ACC112 (cell line): ENCODE measurements around the gene RHBDD2.
"Not testable (repeated sequence)": the region's sequence is repeated elsewhere in the genome, so short reads cannot be mapped to it uniquely, and the experiment has no call there.

Experiments used
- H2AFZ ChIP-seq: fragments of 200-600 bp; sonication (generic); one replicate; pipeline ENCODE4 v1.6.0; 2017; ENCODE audit warnings: antibody characterized with exemption, low read length; ENCODE audit not compliant: unreplicated experiment
- H3K27ac ChIP-seq: fragments of 200-600 bp; sonication (generic); 2 replicates; pipeline ENCODE4 v1.5.1; 2014; ENCODE audit warnings: low read depth, mild to moderate bottlenecking, antibody characterized with exemption, low read length, moderate library complexity
- H3K27me3 ChIP-seq: fragments of 200-600 bp; sonication (generic); 2 replicates; pipeline ENCODE4 v1.6.1; 2014; ENCODE audit warnings: mild to moderate bottlenecking, antibody characterized with exemption, low read length, moderate library complexity, mixed read lengths; ENCODE audit not compliant: insufficient read depth
- H3K36me3 ChIP-seq: fragments of 200-600 bp; sonication (generic); 2 replicates; pipeline ENCODE4 v1.6.1; 2016; ENCODE audit warnings: mild to moderate bottlenecking, antibody characterized with exemption, low read length, moderate library complexity, mixed read lengths; ENCODE audit not compliant: insufficient read depth
- H3K4me1 ChIP-seq: fragments of 200-600 bp; sonication (generic); one replicate; pipeline ENCODE4 v1.6.1; 2016; ENCODE audit warnings: low read length, mixed read lengths; ENCODE audit not compliant: insufficient read depth, unreplicated experiment, control insufficient read depth
- H3K4me3 ChIP-seq: fragments of 200-600 bp; sonication (generic); 2 replicates; pipeline ENCODE4 v1.5.1; 2014; ENCODE audit warnings: mild to moderate bottlenecking, low read depth, low read length
- H3K79me2 ChIP-seq: fragments of 200-600 bp; sonication (generic); one replicate; pipeline ENCODE4 v1.6.0; 2016; ENCODE audit warnings: low read length; ENCODE audit not compliant: control insufficient read depth, unreplicated experiment, insufficient read depth

Gene RHBDD2

GRCh38 chr7:75906991-75907667, 28.3 kb downstream of the RHBDD2 start:
- no peak overlapping the region for H3K27ac ChIP-seq
- H3K79me2 ChIP-seq = no peaks in the 10 kb centered on the region
- peaks cover 10% of the 10 kb centered on the region for H3K4me1 ChIP-seq
- no peak overlapping the region for H2AFZ ChIP-seq
- no peaks in the 10 kb centered on the region for H3K27me3 ChIP-seq
- H3K4me3 ChIP-seq = no peak overlapping the region
- no peaks in the 10 kb centered on the region for H3K36me3 ChIP-seq

- not testable (repeated sequence) for H2AFZ ChIP-seq, H3K79me2 ChIP-seq, H3K4me3 ChIP-seq, H3K27me3 ChIP-seq, H3K27ac ChIP-seq, H3K36me3 ChIP-seq
- H3K4me1 ChIP-seq = peaks cover 10% of the 10 kb centered on the region
These were observed 28.8 kb downstream of the RHBDD2 start for GRCh38 chr7:75907668-75908039.

GRCh38 chr7:75909521-75910132, 30.8 kb downstream of the RHBDD2 start:
- no peak overlapping the region for H3K4me3 ChIP-seq
- H3K27ac ChIP-seq = no peak overlapping the region
- H3K79me2 ChIP-seq = peaks cover 2% of the 10 kb centered on the region
- H3K4me1 ChIP-seq = peaks cover 10% of the 10 kb centered on the region
- no peak overlapping the region for H2AFZ ChIP-seq
- H3K36me3 ChIP-seq = no peaks in the 10 kb centered on the region
- H3K27me3 ChIP-seq = no peaks in the 10 kb centered on the region

- not testable (repeated sequence) for H3K4me3 ChIP-seq, H3K4me1 ChIP-seq, H3K36me3 ChIP-seq, H3K27ac ChIP-seq, H3K27me3 ChIP-seq, H2AFZ ChIP-seq
- H3K79me2 ChIP-seq = peaks cover 13% of the 10 kb centered on the region
These were observed 32.4 kb downstream of the RHBDD2 start for GRCh38 chr7:75911186-75911585.

GRCh38 chr7:75913437-75913836, 34.6 kb downstream of the RHBDD2 start:
- Histone ChIP-seq H3K36me3 (no peaks in the 10 kb centered on the region), H3K27me3 (no peaks in the 10 kb centered on the region), H3K4me3 (no peak overlapping the region), H3K27ac (no peak overlapping the region), H2AFZ (no peak overlapping the region), H3K79me2 (peaks cover 32% of the 10 kb centered on the region), H3K4me1 (no peaks in the 10 kb centered on the region)

- no peaks in the 10 kb centered on the region for H3K36me3 ChIP-seq
- peak overlapping the region; percentile 83 for H2AFZ ChIP-seq
- no peaks in the 10 kb centered on the region for H3K4me1 ChIP-seq
- peak overlapping the region; percentile 99 for H3K4me3 ChIP-seq
- peaks cover 40% of the 10 kb centered on the region for H3K79me2 ChIP-seq
- peak overlapping the region; percentile 16; the same call in 1 of the 2 replicates for H3K27ac ChIP-seq
- no peaks in the 10 kb centered on the region for H3K27me3 ChIP-seq
These were observed 35.4 kb downstream of the RHBDD2 start for GRCh38 chr7:75914169-75914654.

- peak within 1 kb of the TSS; percentile 83 for H2AFZ ChIP-seq
These were observed 36.0 kb downstream of the RHBDD2 start, which contains the start of gene POR for GRCh38 chr7:75914655-75915415. POR (plus strand) TSS chr7:75915155; CDS start chr7:75954002, 38,847 bp downstream.

GRCh38 chr7:75915416-75916156, 36.8 kb downstream of the RHBDD2 start:
- peak overlapping the region; percentile 51 for H2AFZ ChIP-seq

More at GRCh38 chr7:75914655-75915415, 36.0 kb downstream of the RHBDD2 start, which contains the start of gene POR:
- peak within 1 kb of the TSS; percentile 16; the same call in 1 of the 2 replicates for H3K27ac ChIP-seq
- no peaks in the 10 kb centered on the region for H3K27me3 ChIP-seq
- H3K79me2 ChIP-seq = peaks cover 45% of the 10 kb centered on the region
- peak within 1 kb of the TSS; percentile 99 for H3K4me3 ChIP-seq
- H3K36me3 ChIP-seq = no peaks in the 10 kb centered on the region
- no peaks in the 10 kb centered on the region for H3K4me1 ChIP-seq

GRCh38 chr7:75916259-75916658, 37.4 kb downstream of the RHBDD2 start:
- Histone ChIP-seq H3K79me2 (peaks cover 55% of the 10 kb centered on the region), H3K27me3 (no peaks in the 10 kb centered on the region), H3K4me1 (peaks cover 8% of the 10 kb centered on the region), H3K4me3 (peak overlapping the region; percentile 99), H2AFZ (no peak overlapping the region), H3K36me3 (no peaks in the 10 kb centered on the region), H3K27ac (no peak overlapping the region)

More at GRCh38 chr7:75915416-75916156, 36.8 kb downstream of the RHBDD2 start:
- Histone ChIP-seq H3K4me3 (peak overlapping the region; percentile 99), H3K4me1 (peaks cover 7% of the 10 kb centered on the region), H3K27ac (no peak overlapping the region), H3K27me3 (no peaks in the 10 kb centered on the region), H3K79me2 (peaks cover 50% of the 10 kb centered on the region), H3K36me3 (no peaks in the 10 kb centered on the region)
